ENCODE measurements around the gene SAMD4A. TPM values are rescaled to one million over a fixed set of nuclear protein-coding genes. Genes with fewer than 3 reads are reported as not detected.

The SAMD4A gene
- total RNA-seq, 2 donors from 2014 or later, result 0.26 to 1.0 TPM

DNA sequence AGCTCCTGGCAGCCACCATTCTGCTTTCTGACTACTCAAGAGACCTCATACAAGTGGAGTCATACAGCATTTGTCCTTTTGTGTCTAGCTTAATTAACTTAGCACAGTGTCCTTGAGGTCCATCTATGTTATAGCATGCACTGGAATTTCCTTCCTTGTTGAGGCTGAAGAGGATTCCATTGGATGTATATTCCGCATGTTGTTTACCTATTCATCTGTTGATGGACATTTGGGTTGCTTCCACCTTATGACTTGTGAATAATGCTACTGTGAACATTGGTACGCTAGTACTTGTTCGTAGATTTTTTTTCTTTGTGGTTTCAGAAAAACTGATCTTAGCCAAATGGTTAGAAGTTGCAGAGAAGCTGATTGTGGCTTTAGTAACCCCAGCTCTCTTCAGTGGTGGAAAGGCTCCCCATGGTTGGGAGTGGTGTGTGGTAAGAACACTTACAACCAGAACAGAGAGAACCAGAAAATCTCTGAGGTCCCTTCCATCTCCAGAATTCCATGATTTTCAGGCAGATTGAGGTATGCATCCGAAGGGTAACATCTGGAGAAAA lies 118.4 kb downstream of the SAMD4A start:
- no peak for ATAC-seq
- Mint-ChIP-seq H3K36me3 (no peaks in the 10 kb centered on the region), H3K27me3 (peaks cover 67 to 87% of the 10 kb centered on the region in 2 donors), H3K9me3 (no peaks in the 10 kb centered on the region), H3K27ac (no peak overlapping the region), H3K4me3 (no peak overlapping the region), H3K4me1 (ENCODE audit: low read depth in 2 of 2) (peaks cover 12 to 18% of the 10 kb centered on the region in 2 donors)
- no peak for DNase-seq (ENCODE audit: low spot score)

DNA sequence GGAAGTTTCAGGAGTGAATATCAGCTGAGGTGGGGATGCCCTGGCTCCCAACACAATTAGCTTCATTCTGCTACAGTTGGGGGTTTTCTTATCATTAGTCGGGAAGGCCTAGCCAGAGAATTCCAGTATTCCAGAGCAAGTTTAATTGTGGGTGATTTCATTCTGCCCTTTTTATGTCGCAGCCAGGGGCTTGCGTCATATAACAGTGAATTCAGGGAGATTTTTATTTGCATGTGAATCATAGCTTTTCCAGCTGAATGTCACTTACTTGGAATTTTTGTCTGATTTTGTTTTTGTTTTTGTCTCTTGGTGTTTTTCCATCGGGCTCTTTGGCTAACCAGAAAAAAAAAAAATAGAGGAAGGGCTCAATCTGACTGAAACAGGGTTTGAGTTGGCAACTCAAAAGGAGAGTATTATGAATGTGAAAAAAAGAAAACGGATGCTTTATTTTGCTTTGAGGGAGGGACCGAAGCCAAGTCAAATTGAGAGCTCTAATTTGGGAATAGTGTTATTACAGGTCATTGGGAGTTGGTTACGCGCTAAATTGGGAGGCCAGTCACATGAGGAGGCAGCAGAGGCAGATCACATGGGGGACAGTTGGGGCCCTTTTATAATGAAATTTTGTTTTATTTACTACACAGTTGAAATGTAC lies 119.4 kb downstream of the SAMD4A start:
- Mint-ChIP-seq H3K36me3 (no peaks in the 10 kb centered on the region), H3K27ac (no peak overlapping the region), H3K9me3 (no peaks in the 10 kb centered on the region), H3K27me3 (peaks cover 69 to 87% of the 10 kb centered on the region in 2 donors), H3K4me3 (no peak overlapping the region), H3K4me1 (ENCODE audit: low read depth in 2 of 2) (peaks cover 12 to 18% of the 10 kb centered on the region in 2 donors)
- DNase-seq (ENCODE audit: low spot score), result no peak
- no peak for ATAC-seq

DNA sequence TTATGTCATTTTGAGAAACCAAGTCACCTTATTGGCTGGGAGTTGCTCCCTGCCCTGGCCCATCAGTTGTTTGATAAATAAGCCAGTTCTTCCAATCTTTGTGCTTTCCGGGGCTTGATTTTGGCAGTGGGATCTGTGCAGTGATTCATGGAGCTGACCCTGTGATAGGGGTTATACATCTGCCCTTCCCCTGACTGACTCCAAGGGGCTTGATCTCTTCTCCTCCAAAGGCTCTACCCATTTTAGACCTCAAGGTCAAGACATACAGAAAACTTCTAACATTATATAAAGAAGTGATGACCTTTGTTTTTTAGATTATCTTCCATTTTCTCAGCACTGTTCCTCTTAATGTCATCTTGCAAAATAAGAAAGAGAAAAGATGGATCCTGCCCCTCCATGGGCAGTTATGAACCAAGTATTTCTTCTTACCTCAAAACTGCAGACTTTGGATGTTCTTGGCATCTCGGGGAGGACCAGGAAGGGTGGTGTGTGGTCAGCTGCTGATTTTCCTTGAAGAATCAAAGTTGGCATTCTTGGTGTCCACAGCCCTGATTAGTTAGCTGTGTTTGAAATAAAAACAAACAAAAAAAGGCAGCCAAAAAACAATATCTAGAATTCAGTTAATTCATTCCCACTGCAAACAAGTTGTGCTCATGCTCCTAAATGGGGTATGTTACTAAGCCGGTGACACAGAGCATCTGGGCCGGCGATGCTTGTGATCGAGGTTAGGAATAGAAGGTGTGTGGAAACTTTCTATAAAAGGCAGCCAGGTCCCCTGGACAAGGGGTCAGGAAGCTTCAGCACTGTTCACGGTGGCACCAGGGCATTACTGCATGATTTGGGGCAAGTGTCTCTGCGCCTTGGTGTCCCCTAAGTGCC lies 120.2 kb downstream of the SAMD4A start:
- no peak overlapping the region for H3K27ac Mint-ChIP-seq

DNA sequence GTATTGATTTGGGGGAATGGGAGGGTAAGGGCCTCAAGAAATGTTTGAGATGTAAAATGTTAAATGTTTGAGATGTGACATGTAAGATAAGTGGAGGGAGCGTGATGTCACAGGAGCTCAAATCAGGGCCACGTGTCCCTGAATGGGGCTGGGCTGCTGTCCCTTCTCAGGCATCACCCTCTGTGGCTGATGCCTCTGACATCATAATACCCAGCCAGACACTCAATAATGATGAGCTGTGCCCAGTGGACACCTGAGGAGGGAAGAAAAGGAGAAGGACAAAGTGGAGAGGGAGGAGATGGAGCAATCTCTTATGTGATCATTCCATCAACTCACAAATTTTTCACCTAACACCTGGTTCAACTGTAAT lies 120.8 kb downstream of the SAMD4A start:
- Mint-ChIP-seq H3K27ac (no peak overlapping the region), H3K9me3 (no peaks in the 10 kb centered on the region), H3K4me3 (no peak overlapping the region), H3K36me3 (no peaks in the 10 kb centered on the region), H3K27me3 (peaks cover 69 to 87% of the 10 kb centered on the region in 2 donors), H3K4me1 (ENCODE audit: low read depth in 2 of 2) (peaks cover 12 to 27% of the 10 kb centered on the region in 2 donors)
- ATAC-seq, result no peak
- no peak for DNase-seq (ENCODE audit: low spot score)

More for the DNA sequence above, 120.2 kb downstream of the SAMD4A start:
- Mint-ChIP-seq H3K36me3 (no peaks in the 10 kb centered on the region), H3K27me3 (peaks cover 71 to 87% of the 10 kb centered on the region in 2 donors), H3K9me3 (no peaks in the 10 kb centered on the region), H3K4me3 (no peak overlapping the region), H3K4me1 (ENCODE audit: low read depth in 2 of 2) (peaks cover 12 to 22% of the 10 kb centered on the region in 2 donors)
- ATAC-seq, result no peak
- no peak for DNase-seq (ENCODE audit: low spot score)

DNA sequence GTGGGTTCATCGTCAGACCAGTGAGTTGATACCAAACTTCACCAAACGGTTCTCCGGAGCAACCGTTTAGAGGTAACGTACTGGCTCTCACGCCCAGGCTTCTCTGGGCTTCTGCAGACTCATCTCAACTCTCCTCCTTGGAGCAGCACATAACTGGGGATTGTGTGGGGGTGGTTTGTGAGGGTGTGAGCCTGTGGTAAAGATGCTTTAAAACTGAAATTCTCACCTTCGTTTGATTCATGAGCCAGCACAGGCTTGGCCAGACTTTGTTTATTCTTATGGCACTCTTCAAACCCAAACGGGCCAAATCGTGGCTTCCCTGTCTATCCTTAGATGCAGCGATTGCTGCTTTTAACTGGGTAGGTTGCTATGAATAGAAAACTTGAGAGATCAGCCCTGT lies 121.3 kb downstream of the SAMD4A start:
- peak; percentile 83 to 87 for ATAC-seq

DNA sequence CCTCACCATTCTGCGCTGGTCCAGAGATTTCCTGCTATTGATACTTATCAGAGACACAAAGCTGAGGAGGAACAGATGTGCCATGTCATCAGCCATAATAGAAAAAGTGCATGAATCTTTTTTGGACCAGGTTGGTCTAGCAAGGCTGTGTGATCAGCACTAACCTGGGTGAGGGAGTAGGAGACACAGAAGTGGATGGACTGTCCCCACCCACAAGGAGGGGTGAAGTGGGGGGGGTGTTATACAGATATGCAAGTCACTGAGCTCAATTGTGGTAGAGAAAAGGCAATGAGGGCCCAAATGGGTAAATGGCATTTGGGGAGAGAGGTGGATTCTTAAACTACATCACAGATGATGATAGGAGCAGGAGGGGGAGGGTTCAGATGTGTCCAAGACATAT lies 123.0 kb downstream of the SAMD4A start:
- H3K4me3 Mint-ChIP-seq, result no peak overlapping the region
- no peak for ATAC-seq
- no peaks in the 10 kb centered on the region for H3K9me3 Mint-ChIP-seq
- no peak for DNase-seq (ENCODE audit: low spot score)
- peaks cover 12 to 27% of the 10 kb centered on the region in 2 donors for H3K4me1 Mint-ChIP-seq (ENCODE audit: low read depth in 2 of 2)
- H3K27me3 Mint-ChIP-seq, result peaks cover 73 to 88% of the 10 kb centered on the region in 2 donors
- H3K36me3 Mint-ChIP-seq, result no peaks in the 10 kb centered on the region
- H3K27ac Mint-ChIP-seq, result no peak overlapping the region

More for the DNA sequence above, 121.3 kb downstream of the SAMD4A start:
- Mint-ChIP-seq H3K27ac (no peak overlapping the region), H3K4me3 (no peak overlapping the region), H3K4me1 (ENCODE audit: low read depth in 2 of 2) (peaks cover 12 to 27% of the 10 kb centered on the region in 2 donors), H3K36me3 (no peaks in the 10 kb centered on the region), H3K9me3 (no peaks in the 10 kb centered on the region), H3K27me3 (peaks cover 67 to 85% of the 10 kb centered on the region in 2 donors)
- no peak for DNase-seq (ENCODE audit: low spot score)

DNA sequence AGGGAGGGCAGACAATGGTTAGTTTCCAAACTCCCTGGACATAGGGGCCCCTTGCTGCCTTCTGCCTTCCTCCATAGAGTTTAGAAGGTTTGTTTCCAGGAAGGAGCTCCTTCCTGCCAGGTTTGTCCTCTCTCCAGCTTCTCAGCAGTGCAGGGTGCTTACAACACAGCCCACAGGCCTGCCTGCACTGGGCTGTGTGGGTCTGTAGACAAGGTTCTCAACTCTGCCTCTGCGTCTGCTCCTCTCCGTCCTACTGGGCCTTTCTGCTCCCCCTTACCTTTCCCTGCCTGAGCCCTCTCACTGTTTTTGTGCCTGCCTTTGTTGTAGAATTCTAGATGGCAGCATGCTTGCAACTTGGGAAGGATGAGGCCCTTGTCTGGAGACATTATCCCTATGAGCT lies 124.0 kb downstream of the SAMD4A start:
- H3K36me3 Mint-ChIP-seq, result no peaks in the 10 kb centered on the region
- H3K27ac Mint-ChIP-seq, result no peak overlapping the region
- DNase-seq (ENCODE audit: low spot score), result no peak
- H3K27me3 Mint-ChIP-seq, result peaks cover 71 to 82% of the 10 kb centered on the region in 2 donors
- no peak for ATAC-seq
- H3K4me3 Mint-ChIP-seq, result no peak overlapping the region
- no peaks in the 10 kb centered on the region for H3K9me3 Mint-ChIP-seq
- H3K4me1 Mint-ChIP-seq (ENCODE audit: low read depth in 2 of 2), result peaks cover 12 to 20% of the 10 kb centered on the region in 2 donors

DNA sequence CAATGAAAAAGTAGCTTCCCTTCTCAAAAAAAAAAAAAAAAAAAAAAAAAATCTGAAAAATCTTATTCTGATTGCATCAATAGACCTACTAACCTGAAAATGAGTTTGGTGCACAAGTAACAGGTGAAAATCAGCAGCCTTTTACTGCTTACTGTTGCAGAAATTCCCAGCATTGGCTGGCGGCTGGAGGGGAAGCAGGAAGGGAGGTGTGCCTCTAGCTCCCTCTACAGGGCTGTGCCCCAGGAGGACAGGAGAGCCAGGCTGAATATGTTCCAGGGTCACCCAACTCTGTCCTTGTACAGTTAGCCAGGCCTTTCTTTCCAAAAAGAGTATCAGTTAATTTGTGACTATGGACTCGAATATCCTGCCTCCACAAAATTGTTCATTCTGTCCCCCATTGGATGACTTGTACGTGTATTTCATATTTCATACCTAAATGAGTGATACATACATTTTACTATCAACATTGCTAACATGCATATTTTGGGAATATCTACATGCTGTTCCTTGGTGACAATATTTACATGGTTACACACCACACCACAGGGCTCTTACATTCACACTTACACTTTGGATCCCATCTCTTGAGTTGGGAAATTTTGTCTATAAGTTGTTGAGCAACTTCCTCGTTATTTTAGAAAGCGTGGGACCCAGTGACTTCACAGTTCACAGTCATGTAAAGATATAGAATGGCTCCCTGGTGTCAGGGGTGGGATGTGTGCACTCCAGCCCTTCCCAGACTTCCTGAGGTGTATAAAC lies 124.8 kb downstream of the SAMD4A start:
- H3K27ac Mint-ChIP-seq, result no peak overlapping the region
- H3K36me3 Mint-ChIP-seq, result no peaks in the 10 kb centered on the region
- DNase-seq (ENCODE audit: low spot score) (no peak), ATAC-seq (peak; percentile 53 to 62)
- peaks cover 64 to 80% of the 10 kb centered on the region in 2 donors for H3K27me3 Mint-ChIP-seq
- H3K4me3 Mint-ChIP-seq, result no peak overlapping the region
- peaks cover 12 to 20% of the 10 kb centered on the region in 2 donors for H3K4me1 Mint-ChIP-seq (ENCODE audit: low read depth in 2 of 2)
- H3K9me3 Mint-ChIP-seq, result no peaks in the 10 kb centered on the region

DNA sequence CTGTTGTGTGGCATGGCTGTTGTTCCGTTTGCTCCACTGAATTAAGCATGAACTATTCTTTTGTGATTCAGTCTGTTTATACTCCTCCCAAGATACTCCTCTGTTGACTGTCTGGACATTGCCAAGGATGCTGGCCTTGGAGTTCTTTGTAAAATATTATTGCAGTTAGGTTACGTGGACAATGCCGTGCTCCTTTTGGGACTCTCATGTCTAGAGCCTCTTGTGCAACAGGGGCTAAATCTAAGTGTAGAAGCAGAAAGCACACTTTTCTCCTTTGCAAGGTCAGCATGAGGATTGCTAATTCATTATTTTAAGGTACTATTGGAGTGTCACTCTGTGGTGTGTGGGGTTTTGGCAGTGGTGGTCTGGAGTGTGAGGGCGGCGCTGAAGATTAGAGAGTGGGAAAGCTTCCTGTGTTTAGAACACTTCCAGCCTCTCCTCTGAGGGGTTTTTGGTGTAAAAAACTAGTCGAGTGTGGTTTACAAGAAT lies 125.4 kb downstream of the SAMD4A start:
- Mint-ChIP-seq H3K4me3 (no peak overlapping the region), H3K27me3 (peaks cover 65 to 80% of the 10 kb centered on the region in 2 donors), H3K36me3 (no peaks in the 10 kb centered on the region), H3K9me3 (no peaks in the 10 kb centered on the region), H3K27ac (no peak overlapping the region), H3K4me1 (ENCODE audit: low read depth in 2 of 2) (peaks cover 12 to 20% of the 10 kb centered on the region in 2 donors)
- no peak for DNase-seq (ENCODE audit: low spot score)
- ATAC-seq, result no peak

DNA sequence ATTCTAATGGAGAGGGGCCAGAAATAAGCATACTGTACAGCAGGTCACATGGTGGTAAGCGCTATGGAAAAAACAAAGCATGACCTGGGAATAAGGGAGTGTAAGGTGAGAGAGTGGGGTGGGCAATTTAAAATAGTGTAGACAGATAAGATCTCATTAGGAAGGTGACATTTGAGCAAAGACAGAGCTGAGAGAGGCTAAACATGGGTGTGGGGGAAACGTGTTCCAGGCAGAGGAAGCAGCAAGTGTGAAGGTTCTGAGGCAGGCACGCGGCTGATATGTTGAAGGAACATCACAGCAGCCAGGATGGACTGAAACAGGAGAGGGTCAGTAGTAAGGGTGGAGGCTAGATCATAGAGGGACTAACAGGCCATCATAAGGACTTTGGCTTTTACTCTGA lies 126.8 kb downstream of the SAMD4A start:
- Mint-ChIP-seq H3K4me1 (ENCODE audit: low read depth in 2 of 2) (peaks cover 0 to 9% of the 10 kb centered on the region in 2 donors), H3K27ac (no peak overlapping the region), H3K36me3 (no peaks in the 10 kb centered on the region), H3K9me3 (no peaks in the 10 kb centered on the region), H3K4me3 (no peak overlapping the region), H3K27me3 (peaks cover 56 to 75% of the 10 kb centered on the region in 2 donors)
- DNase-seq (ENCODE audit: low spot score) (no peak), ATAC-seq (no peak)

DNA sequence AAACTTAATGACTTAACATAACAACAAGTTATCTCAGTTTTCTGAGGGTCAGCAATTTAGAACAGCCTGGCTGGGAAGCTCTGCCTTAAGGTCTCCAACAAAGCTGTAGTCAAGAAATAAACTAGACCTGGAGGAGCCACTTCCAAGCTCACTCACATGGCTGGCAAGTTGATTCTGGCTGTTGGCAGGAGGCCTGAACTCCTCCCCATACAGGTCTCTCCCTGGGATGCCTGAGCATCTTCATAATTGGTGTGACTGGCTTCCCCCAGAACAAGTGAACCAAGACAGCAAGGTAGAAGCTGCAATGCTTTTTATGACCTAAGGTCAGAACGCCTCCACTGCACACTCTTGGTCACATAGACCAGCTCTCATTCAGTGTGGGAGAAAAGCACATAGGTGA lies 128.3 kb downstream of the SAMD4A start:
- Mint-ChIP-seq H3K4me1 (ENCODE audit: low read depth in 2 of 2) (peaks cover 0 to 9% of the 10 kb centered on the region in 2 donors), H3K4me3 (no peak overlapping the region), H3K27me3 (peaks cover 51 to 78% of the 10 kb centered on the region in 2 donors), H3K27ac (no peak overlapping the region), H3K9me3 (no peaks in the 10 kb centered on the region), H3K36me3 (no peaks in the 10 kb centered on the region)
- ATAC-seq, result no peak
- no peak for DNase-seq (ENCODE audit: low spot score)

DNA sequence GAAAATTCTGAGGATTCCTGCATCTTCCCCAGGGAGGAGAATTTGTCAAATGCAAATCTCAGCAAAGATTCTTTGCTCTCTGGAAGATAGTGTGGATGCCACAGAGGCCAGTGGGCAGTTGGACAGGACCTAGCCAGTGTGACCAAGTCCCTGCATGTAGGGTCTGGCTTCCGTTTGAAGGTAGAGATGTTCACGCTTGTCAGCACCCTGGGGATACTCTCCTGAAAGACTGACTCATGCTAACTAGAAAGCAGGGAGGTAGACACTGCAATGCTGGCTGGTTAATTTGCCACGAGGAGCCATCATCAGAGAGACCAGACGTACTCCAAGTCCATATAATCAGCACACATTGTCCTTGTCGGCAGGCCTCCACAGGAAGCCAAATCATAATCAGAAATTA lies 130.1 kb downstream of the SAMD4A start:
- Mint-ChIP-seq H3K4me1 (ENCODE audit: low read depth in 2 of 2) (peaks cover 0 to 6% of the 10 kb centered on the region in 2 donors), H3K36me3 (no peaks in the 10 kb centered on the region), H3K9me3 (no peaks in the 10 kb centered on the region), H3K27ac (no peak overlapping the region), H3K27me3 (peaks cover 49 to 66% of the 10 kb centered on the region in 2 donors), H3K4me3 (no peak overlapping the region)
- no peak for ATAC-seq
- no peak for DNase-seq (ENCODE audit: low spot score)

DNA sequence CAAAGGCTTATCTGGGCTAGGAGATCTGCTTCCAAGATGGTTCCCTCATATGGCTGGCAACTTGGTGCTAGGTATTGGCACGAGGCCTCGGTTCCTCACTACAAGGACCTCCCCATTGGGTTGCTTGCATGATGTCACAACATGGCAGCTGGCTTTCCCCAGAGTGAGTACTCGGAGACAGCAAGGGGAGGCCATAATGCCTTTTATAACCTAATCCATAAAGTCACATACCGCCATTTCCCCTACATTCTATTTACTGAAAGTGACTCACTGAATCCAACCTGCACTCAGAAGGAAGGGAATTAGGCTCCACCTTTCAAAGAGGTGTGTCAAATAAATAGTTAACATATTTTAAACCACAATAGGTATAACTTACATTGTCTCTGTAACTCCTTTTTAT lies 130.9 kb downstream of the SAMD4A start:
- H3K36me3 Mint-ChIP-seq, result no peaks in the 10 kb centered on the region
- no peaks in the 10 kb centered on the region for H3K4me1 Mint-ChIP-seq (ENCODE audit: low read depth in 2 of 2)
- DNase-seq (ENCODE audit: low spot score), result no peak
- H3K27ac Mint-ChIP-seq, result no peak overlapping the region
- peaks cover 47 to 66% of the 10 kb centered on the region in 2 donors for H3K27me3 Mint-ChIP-seq
- ATAC-seq, result no peak
- no peak overlapping the region for H3K4me3 Mint-ChIP-seq
- H3K9me3 Mint-ChIP-seq, result no peaks in the 10 kb centered on the region
